ENCODE measurements around the gene ING2. TPM values are rescaled to one million over a fixed set of nuclear protein-coding genes. Genes with fewer than 3 reads are reported as not detected.

The ING2 gene
- total and polyA plus RNA-seq, 11 donors: 2.9 to 10.9 (median 5.4) TPM

- Histone ChIP-seq H3K36me3 (no peaks in the 10 kb centered on the region), H3K27me3 (peaks cover 0 to 21% (median 2%) of the 10 kb centered on the region in 9 donors), H3K9me3 (no peaks in the 10 kb centered on the region), H3K4me3 (no peak overlapping the region), H3K4me1 (no peaks in the 10 kb centered on the region), H3K27ac (no peak overlapping the region)
- TF ChIP-seq, protein P1, sequence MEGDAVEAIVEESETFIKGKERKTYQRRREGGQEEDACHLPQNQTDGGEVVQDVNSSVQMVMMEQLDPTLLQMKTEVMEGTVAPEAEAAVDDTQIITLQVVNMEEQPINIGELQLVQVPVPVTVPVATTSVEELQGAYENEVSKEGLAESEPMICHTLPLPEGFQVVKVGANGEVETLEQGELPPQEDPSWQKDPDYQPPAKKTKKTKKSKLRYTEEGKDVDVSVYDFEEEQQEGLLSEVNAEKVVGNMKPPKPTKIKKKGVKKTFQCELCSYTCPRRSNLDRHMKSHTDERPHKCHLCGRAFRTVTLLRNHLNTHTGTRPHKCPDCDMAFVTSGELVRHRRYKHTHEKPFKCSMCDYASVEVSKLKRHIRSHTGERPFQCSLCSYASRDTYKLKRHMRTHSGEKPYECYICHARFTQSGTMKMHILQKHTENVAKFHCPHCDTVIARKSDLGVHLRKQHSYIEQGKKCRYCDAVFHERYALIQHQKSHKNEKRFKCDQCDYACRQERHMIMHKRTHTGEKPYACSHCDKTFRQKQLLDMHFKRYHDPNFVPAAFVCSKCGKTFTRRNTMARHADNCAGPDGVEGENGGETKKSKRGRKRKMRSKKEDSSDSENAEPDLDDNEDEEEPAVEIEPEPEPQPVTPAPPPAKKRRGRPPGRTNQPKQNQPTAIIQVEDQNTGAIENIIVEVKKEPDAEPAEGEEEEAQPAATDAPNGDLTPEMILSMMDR (IDR thresholded peaks at IDR 0.05): no peak
- TF ChIP-seq POLR2A (IDR thresholded peaks at IDR 0.05): no peak
- DNase-seq (no peak), ATAC-seq (no peak)
- 64 to 75% (median 67%) methylated on average over 23 of the region's 23 CpGs for WGBS, 4 donors
- intact Hi-C loops (cut with DNase I): no loop called here
Observed at GRCh38 chr4:183533698-183534097, 28.8 kb downstream of the ING2 start.

DNA sequence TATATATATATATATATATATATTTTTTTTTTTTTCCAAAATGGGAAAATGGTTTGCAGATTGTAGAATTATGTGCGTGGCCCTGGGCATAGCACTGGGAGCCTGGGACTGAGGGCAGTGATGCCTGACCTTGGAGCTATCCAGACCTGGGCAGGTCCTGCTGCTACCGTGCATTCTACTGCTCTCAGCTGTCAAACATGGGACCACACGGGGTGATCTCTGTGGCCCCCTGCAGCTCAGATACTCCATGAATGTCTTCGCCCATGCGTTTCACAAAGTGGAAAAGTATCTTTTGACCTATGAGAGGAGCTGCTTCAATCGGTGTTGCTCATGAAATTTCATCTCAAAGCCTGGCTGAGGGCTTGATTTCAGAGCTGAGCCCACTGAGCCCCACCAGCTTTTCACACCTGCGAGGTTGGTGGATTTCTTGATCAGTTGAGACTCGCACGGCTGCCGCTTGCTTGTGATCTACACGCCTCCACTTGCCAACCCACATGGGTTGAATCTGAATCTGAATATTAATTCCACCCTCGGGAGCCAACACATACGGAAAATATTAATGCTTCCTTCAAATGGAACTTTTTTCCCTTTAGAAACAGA lies 35.7 kb downstream of the ING2 start:
- no peak for TF ChIP-seq POLR2A (IDR thresholded peaks at IDR 0.05)
- TF ChIP-seq, protein P1 (IDR thresholded peaks at IDR 0.05): no peak
- DNase-seq: no peak
- no peaks in the 10 kb centered on the region for H3K4me1 ChIP-seq
- H3K27ac ChIP-seq: no peak overlapping the region
- no peaks in the 10 kb centered on the region for H3K36me3 ChIP-seq
- peaks cover 0 to 9% (median 0%) of the 10 kb centered on the region in 12 donors for H3K9me3 ChIP-seq
- H3K4me3 ChIP-seq: no peak overlapping the region
- WGBS, 4 donors: 72 to 79% (median 75%) methylated on average over 13 of the region's 13 CpGs
- intact Hi-C loops (cut with DNase I): no loop called here
- no peak for ATAC-seq
- peaks cover 0 to 11% (median 0%) of the 10 kb centered on the region in 9 donors for H3K27me3 ChIP-seq

DNA sequence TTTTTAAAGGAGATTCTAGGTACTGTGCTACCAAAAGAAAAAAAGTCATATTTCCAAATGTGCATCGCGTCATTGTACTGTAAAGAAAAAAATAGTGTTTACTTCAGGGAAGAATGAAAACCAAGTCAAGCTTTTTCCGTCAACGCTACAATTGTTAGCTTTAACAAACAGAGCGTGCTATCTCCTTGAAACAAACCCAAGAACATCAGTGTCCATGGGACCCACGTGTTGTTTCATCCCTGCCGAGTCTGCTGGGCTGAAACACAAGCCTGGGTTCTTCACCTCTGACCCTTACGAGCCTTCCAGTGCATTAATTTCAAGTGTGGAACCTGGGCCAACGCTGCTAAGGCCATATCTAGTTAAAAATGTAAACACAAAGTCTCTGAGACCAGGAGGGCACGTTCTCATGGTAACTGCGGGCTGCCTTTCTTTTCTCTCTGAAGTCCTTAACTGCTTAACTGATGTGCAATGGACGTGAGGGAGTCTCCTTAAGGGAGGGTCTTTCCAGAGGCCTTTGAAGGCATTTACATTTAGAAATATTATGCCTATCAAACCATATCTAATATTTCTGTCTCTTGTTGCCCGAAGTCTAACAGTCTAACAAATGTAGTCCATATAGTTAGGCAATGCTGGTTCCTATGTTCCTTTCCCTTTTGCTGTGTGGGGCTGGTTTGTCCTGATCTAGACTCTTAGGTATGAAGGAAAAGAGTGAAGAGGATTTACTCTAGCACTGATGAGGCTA lies 36.3 kb downstream of the ING2 start:
- TF ChIP-seq, protein P1 (IDR thresholded peaks at IDR 0.05): no peak
- no peak for TF ChIP-seq POLR2A (IDR thresholded peaks at IDR 0.05)
- Histone ChIP-seq H3K4me1 (no peaks in the 10 kb centered on the region), H3K36me3 (no peaks in the 10 kb centered on the region), H3K4me3 (peak overlapping the region in 1 of 12 donors; percentile 16), H3K27me3 (peaks cover 0 to 10% (median 0%) of the 10 kb centered on the region in 9 donors), H3K27ac (no peak overlapping the region), H3K9me3 (peaks cover 0 to 9% (median 0%) of the 10 kb centered on the region in 12 donors)
- intact Hi-C loops (cut with DNase I): no loop called here
- DNase-seq: no peak
- 58 to 70% (median 62%) methylated on average over 13 of the region's 13 CpGs for WGBS, 4 donors
- no peak for ATAC-seq

GRCh38 chr4:183541752-183542040 lies 36.8 kb downstream of the ING2 start:
- intact Hi-C loops (cut with DNase I): no loop called here
- TF ChIP-seq, protein P1 (IDR thresholded peaks at IDR 0.05): no peak
- TF ChIP-seq POLR2A (IDR thresholded peaks at IDR 0.05): no peak
- WGBS, 4 donors: 34 to 57% (median 41%) methylated on average over 3 of the region's 3 CpGs
- Histone ChIP-seq H3K9me3 (peaks cover 0 to 9% (median 0%) of the 10 kb centered on the region in 12 donors), H3K36me3 (no peaks in the 10 kb centered on the region), H3K4me3 (no peak overlapping the region), H3K27ac (no peak overlapping the region), H3K4me1 (no peaks in the 10 kb centered on the region), H3K27me3 (peaks cover 0 to 10% (median 0%) of the 10 kb centered on the region in 9 donors)
- DNase-seq (no peak), ATAC-seq (no peak)
